GM12878 (cell line): ENCODE results near the gene SECISBP2. TPM values are rescaled to one million over a fixed set of nuclear protein-coding genes. Genes with fewer than 3 reads are reported as not detected.

Experiments
- ATAC-seq: fragments of 200-7000 bp; cut with Tn5 transposase; 3 replicates; pipeline ENCODE4 v1.9.1; 2020; ENCODE audit warnings: mild to moderate bottlenecking, moderate library complexity
- BruUV-seq: library from RNA; stranded (reverse); fragments of 400-500 nt; replicated peaks from 2 replicates; lab custom pipeline; 2021; lab: Mats Ljungman, UMichigan
- CTCF ChIA-PET: fragments of 300-600 bp; sonication (Branson Sonifier 250); formaldehyde crosslinking; extraction: SDS; loops from one replicate; lab custom pipeline; 2021; ENCODE audit warnings: inconsistent platforms; lab: Yijun Ruan, JAX
- POLR2A ChIA-PET: fragments of 350-600 bp; formaldehyde crosslinking; extraction: SDS; loops from one replicate; lab custom pipeline; 2021; ENCODE audit warnings: inconsistent platforms; lab: Charles Lee
- RAD21 ChIA-PET: fragments of 300-600 bp; sonication (Branson Sonifier 250); formaldehyde crosslinking; loops from one replicate; lab custom pipeline; 2023; ENCODE audit warnings: antibody characterized with exemption; ENCODE audit not compliant: unreplicated experiment; lab: Charles Lee
- SMC1A ChIA-PET: fragments of 300-600 bp; sonication (Branson Sonifier 250); formaldehyde crosslinking; loops from one replicate; lab custom pipeline; 2023; ENCODE audit not compliant: unreplicated experiment, uncharacterized antibody; lab: Charles Lee
- DNase-seq: peaks from one replicate; pipeline ENCODE4 v3.0.0-alpha.2; 2011; ENCODE audit warnings: low read depth, low spot score
- FAIRE-seq: peaks from 3 replicates; lab custom pipeline; 2011; peaks lifted over from hg19 to GRCh38; lab: Jason Lieb, UNC
- H2AFZ ChIP-seq: 2 replicates; pipeline ENCODE4 v1.6.0; 2011; ENCODE audit warnings: low read depth, low read length, control low read depth; ENCODE audit not compliant: control insufficient read depth
- H3K27ac ChIP-seq: 2 replicates; pipeline ENCODE4 v1.5.1; 2011; ENCODE audit warnings: control low read depth; ENCODE audit not compliant: control insufficient read depth, insufficient read depth
- H3K27me3 ChIP-seq, 2 experiments: replicated peaks in 1 of 2; 2 replicates each; pipeline versions ENCODE4 v1.6.0 to v1.6.1; 2011; ENCODE audit warnings: low read length in 1 of 2; ENCODE audit not compliant: control insufficient read depth in 2 of 2, insufficient read depth in 2 of 2
- H3K36me3 ChIP-seq, 2 experiments: 2 replicates each; pipeline ENCODE4 v1.5.1; 2011; ENCODE audit warnings: low read length in 1 of 2; ENCODE audit not compliant: control insufficient read depth in 2 of 2, insufficient read depth in 2 of 2
- H3K4me1 ChIP-seq: 2 replicates; pipeline ENCODE4 v1.6.1; 2011; ENCODE audit warnings: mild to moderate bottlenecking, low read length, moderate library complexity, mixed read lengths; ENCODE audit not compliant: control insufficient read depth, insufficient read depth
- H3K4me2 ChIP-seq: 2 replicates; pipeline ENCODE4 v1.6.0; 2011; ENCODE audit warnings: control low read depth; ENCODE audit not compliant: control insufficient read depth, insufficient read depth
- H3K4me3 ChIP-seq: fragments of 200-600 bp; sonication (generic); 2 replicates; pipeline ENCODE4 v1.5.1; 2016
- H3K79me2 ChIP-seq: 2 replicates; pipeline ENCODE4 v1.6.0; 2011; ENCODE audit warnings: low read length; ENCODE audit not compliant: control insufficient read depth, insufficient read depth
- H3K9ac ChIP-seq: 2 replicates; pipeline ENCODE4 v1.8.0; 2011; ENCODE audit warnings: low read length, control low read depth, mixed read lengths; ENCODE audit not compliant: control insufficient read depth, insufficient read depth
- H3K9me3 ChIP-seq: replicated peaks from 3 replicates; pipeline ENCODE4 v1.5.1; 2011; ENCODE audit warnings: mild to moderate bottlenecking, low read length; ENCODE audit not compliant: control insufficient read depth, insufficient read depth
- H4K20me1 ChIP-seq: 2 replicates; pipeline ENCODE4 v1.6.0; 2011; ENCODE audit not compliant: control insufficient read depth, insufficient read depth
- ATF7 ChIP-seq: fragments of 450-650 bp; IDR thresholded peaks from 2 replicates; pipeline ENCODE4 v1.6.1; 2016; ENCODE audit warnings: low read depth, mild to moderate bottlenecking
- BCL11A ChIP-seq: IDR thresholded peaks from 2 replicates; pipeline ENCODE4 v1.6.1; 2011; ENCODE audit warnings: low read depth, low read length
- CBFB ChIP-seq: IDR thresholded peaks from 2 replicates; pipeline ENCODE4 v1.6.1; 2016; ENCODE audit warnings: antibody characterized with exemption, low read depth
- EGR1 ChIP-seq, 2 experiments: IDR thresholded peaks; 1 replicate in 1 of 2; 2 replicates in 1 of 2; pipeline ENCODE4 v1.6.1; 2011 to 2012; ENCODE audit warnings: low read depth in 2 of 2, low read length in 2 of 2, borderline replicate concordance in 1 of 2, mild to moderate bottlenecking in 1 of 2, moderate library complexity in 1 of 2
- ETV6 ChIP-seq, 2 experiments: fragments of 450-650 bp in 1 of 2; IDR thresholded peaks in 1 of 2; conservative IDR thresholded peaks in 1 of 2; 2 replicates each; pipeline ENCODE4 v1.6.1; 2014; ENCODE audit warnings: antibody characterized with exemption in 1 of 2, borderline replicate concordance in 1 of 2, low read depth in 1 of 2, mild to moderate bottlenecking in 1 of 2, moderate library complexity in 1 of 2
- EZH2 ChIP-seq: IDR thresholded peaks from 2 replicates; pipeline ENCODE4 v1.6.1; 2012; ENCODE audit warnings: low read depth, mild to moderate bottlenecking, control low read depth, inconsistent platforms, low read length, borderline replicate concordance; ENCODE audit not compliant: control insufficient read depth
- FOS ChIP-seq: IDR thresholded peaks from 3 replicates; pipeline ENCODE4 v1.6.1; 2011; ENCODE audit warnings: borderline replicate concordance; ENCODE audit not compliant: insufficient read length; ENCODE audit errors: extremely low read depth
- HDGF ChIP-seq: fragments of 450-650 bp; IDR thresholded peaks from 2 replicates; pipeline ENCODE4 v1.6.1; 2016; ENCODE audit warnings: antibody characterized with exemption
- IRF4 ChIP-seq: IDR thresholded peaks from 2 replicates; pipeline ENCODE4 v1.6.1; 2011; ENCODE audit warnings: low read depth, low read length
- PAX5 ChIP-seq: IDR thresholded peaks from 2 replicates; pipeline ENCODE4 v1.6.1; 2011; ENCODE audit warnings: low read depth, low read length, borderline replicate concordance
- RCOR1 ChIP-seq: conservative IDR thresholded peaks from 2 replicates; pipeline ENCODE4 v1.6.1; 2012; ENCODE audit warnings: low read depth, low read length, improper control_type of control experiment
- SIX5 ChIP-seq: IDR thresholded peaks from 2 replicates; pipeline ENCODE4 v1.6.1; 2011; ENCODE audit warnings: mild to moderate bottlenecking, low read depth, low read length, moderate library complexity; ENCODE audit not compliant: severe bottlenecking
- SREBF2 ChIP-seq: IDR thresholded peaks from 2 replicates; pipeline ENCODE4 v1.6.1; 2012; ENCODE audit warnings: mild to moderate bottlenecking, low read length
- STAT1 ChIP-seq: fragments of 450-650 bp; conservative IDR thresholded peaks from 2 replicates; pipeline ENCODE4 v1.6.1; 2014; ENCODE audit warnings: antibody characterized with exemption, mild to moderate bottlenecking
- TARDBP ChIP-seq: IDR thresholded peaks from 2 replicates; pipeline ENCODE4 v1.6.1; 2016; ENCODE audit warnings: borderline replicate concordance
- TBL1XR1 ChIP-seq: IDR thresholded peaks from 2 replicates; pipeline ENCODE4 v1.6.1; 2012; ENCODE audit warnings: low read depth, low read length, improper control_type of control experiment
- TCF7 ChIP-seq: IDR thresholded peaks from 2 replicates; pipeline ENCODE4 v1.6.1; 2014; ENCODE audit warnings: antibody characterized with exemption, borderline replicate concordance
- WRNIP1 ChIP-seq: IDR thresholded peaks from 2 replicates; pipeline ENCODE4 v1.6.1; 2011; ENCODE audit warnings: low read depth, low read length, improper control_type of control experiment, borderline replicate concordance
- ZNF207 ChIP-seq: fragments of 450-650 bp; IDR thresholded peaks from 2 replicates; pipeline ENCODE4 v1.6.1; 2014; ENCODE audit warnings: antibody characterized with exemption, mild to moderate bottlenecking, borderline replicate concordance
- ZNF217 ChIP-seq: fragments of 450-650 bp; IDR thresholded peaks from 2 replicates; pipeline ENCODE4 v1.6.1; 2017; ENCODE audit warnings: antibody characterized with exemption, mild to moderate bottlenecking
- WGBS: methylation state at CpG from one replicate; pipeline ENCODE4 v1.1.6; 2016; ENCODE audit warnings: low lambda C conversion rate; ENCODE audit not compliant: insufficient replicate concordance, insufficient coverage; ENCODE audit errors: missing lambda C conversion rate; 5-methylcytosine and 5-hydroxymethylcytosine counted together
- in situ Hi-C: fragments of 300-500 bp; cut with MboI; formaldehyde crosslinking; loops from 9 replicates; pipeline ENCODE4 v1.14.3; 2018; ENCODE audit warnings: mixed read lengths
- intact Hi-C: fragments of 100-400 bp; cut with micrococcal nuclease; formaldehyde crosslinking; loops from one replicate; pipeline ENCODE4 v1.14.2; 2022; ENCODE audit not compliant: unreplicated experiment
- polyA plus RNA-seq, 11 experiments: library from polyadenylated mRNA; depleted of rRNA in 4 of 11; unstranded in 6 of 11; stranded (reverse) in 5 of 11; fragments of >200 nt; fragmentation: Nextera tagmentation in 4 of 11; fragmentation: Illumina TruSeq in 1 of 11; extraction: Ambion mirVana in 4 of 11; extraction: Trizol in 1 of 11; gene quantifications; 1 replicate in 1 of 11; 2 replicates in 10 of 11; pipeline versions ENCODE4 v1.2.1 to v1.2.3, GENCODE V29; 2011 to 2016; ENCODE audit warnings: inconsistent platforms in 2 of 11, missing spikeins in 2 of 11, low read depth in 1 of 11
- total RNA-seq, 4 experiments: library from RNA; depleted of rRNA in 3 of 4; stranded (reverse); fragments of >200 nt in 3 of 4; fragmentation: Illumina TruSeq in 1 of 4; extraction: Trizol in 1 of 4; gene quantifications; 2 replicates each; pipeline versions ENCODE4 v1.2.1 to v1.2.3, GENCODE V29; 2013 to 2021
- TF ChIP-seq, protein P1 (sequence below): fragments of 450-650 bp; IDR thresholded peaks from 2 replicates; pipeline ENCODE4 v1.6.1; 2017; ENCODE audit warnings: low read depth, mild to moderate bottlenecking, moderate library complexity

SECISBP2 gene
- total and polyA plus RNA-seq, 10 of the 15 experiments (the other 5 are each of a cell fraction or from before 2014, with no cell fraction given): 4.6 to 50.5 (median 31.9) TPM

DNA sequence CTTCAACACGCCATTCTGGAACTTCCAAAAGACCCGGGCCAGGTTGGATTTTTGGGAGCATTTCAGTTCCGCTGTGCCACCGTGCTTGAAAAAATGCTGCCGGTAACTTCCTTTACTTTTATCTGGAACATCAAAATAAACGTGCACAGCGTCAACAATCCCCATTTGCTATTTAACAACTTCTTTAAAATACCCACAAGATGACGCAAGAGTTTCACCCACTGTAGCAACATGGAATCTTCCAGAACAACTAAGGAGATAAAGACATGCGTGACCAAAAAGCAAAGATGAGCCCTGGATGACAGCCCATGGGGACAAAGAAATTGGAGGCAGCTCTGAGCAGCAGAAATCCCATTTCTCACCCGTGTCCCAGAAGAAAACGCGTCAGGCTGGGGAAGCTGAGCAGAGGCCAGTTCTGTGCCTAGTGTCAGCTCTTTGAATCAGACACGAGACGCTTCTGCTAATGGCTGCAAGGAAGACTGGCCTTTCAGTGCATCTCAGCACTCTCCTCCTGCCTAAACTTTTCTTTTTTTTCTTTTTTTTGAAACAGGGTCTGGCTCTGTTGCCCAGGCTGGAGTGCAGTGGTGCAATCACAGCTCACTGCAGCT is 61.3 kb downstream of the SECISBP2 start (continued):
- no peak for TF ChIP-seq EGR1 (IDR thresholded peaks at IDR 0.05; ENCODE audit: borderline replicate concordance in 1 of 2, low read depth in 2 of 2, low read length in 2 of 2)
- no peak for TF ChIP-seq STAT1
- no peak for TF ChIP-seq ZNF217
- TF ChIP-seq SREBF2: no peak
- no peak for TF ChIP-seq RCOR1
- TF ChIP-seq TBL1XR1: no peak
- no peak for TF ChIP-seq FOS
- TF ChIP-seq HDGF: no peak
- TF ChIP-seq ZNF207: no peak
- TF ChIP-seq CBFB: no peak

DNA sequence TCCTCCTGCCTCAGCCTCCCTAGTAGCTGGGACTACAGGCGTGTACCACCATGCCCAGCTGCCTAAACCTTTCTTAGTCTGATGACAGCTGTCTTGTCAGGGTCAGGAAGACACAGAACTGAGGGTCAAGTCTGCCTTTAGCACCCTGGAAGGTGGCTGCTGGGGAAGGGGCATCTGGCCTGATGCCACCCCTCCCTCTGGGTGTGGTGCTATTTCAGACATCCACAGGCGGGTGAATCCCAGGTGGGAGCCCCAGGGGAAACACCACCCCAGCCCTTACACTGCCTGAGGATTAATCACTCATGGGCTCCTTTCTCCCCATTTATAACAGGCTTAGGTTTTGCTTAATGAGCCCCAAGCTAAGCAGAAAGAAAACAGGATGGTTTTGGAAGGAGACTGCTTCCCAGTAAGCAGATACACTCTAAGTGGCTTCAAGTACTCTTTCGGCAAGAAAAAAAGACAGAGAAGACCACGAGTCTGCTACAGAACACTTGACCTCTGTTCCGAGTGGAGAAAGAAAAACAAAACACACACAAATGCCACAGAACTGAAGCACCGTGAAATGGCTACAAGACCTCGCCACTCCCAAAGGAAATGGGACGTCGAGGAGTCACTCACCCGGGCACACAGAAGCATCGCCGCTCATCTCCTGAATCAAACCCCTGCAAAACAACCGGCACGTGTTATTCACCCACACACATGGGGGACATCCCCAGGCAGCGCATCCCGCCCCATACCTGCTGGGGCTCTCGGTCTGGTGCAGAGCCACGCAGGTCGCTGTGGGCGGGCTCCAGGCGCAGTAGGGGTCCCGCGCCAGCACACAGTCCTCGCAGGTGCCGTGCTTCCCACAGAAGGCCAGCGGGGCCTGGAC is 62.4 kb downstream of the SECISBP2 start:
- H3K36me3 ChIP-seq: peaks cover 54% of the 10 kb centered on the region in 2 experiments
- 89% methylated on average over 26 of the region's 26 CpGs for WGBS
- no peak for TF ChIP-seq WRNIP1
- TF ChIP-seq ETV6 (conservative IDR thresholded peaks at IDR 0.05 in 1 of 2, IDR thresholded peaks at IDR 0.05 in 1 of 2; ENCODE audit: borderline replicate concordance in 1 of 2, low read depth in 1 of 2): no peak
- no peak for TF ChIP-seq BCL11A
- TF ChIP-seq, protein P1, sequence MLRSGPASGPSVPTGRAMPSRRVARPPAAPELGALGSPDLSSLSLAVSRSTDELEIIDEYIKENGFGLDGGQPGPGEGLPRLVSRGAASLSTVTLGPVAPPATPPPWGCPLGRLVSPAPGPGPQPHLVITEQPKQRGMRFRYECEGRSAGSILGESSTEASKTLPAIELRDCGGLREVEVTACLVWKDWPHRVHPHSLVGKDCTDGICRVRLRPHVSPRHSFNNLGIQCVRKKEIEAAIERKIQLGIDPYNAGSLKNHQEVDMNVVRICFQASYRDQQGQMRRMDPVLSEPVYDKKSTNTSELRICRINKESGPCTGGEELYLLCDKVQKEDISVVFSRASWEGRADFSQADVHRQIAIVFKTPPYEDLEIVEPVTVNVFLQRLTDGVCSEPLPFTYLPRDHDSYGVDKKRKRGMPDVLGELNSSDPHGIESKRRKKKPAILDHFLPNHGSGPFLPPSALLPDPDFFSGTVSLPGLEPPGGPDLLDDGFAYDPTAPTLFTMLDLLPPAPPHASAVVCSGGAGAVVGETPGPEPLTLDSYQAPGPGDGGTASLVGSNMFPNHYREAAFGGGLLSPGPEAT: no peak
- no peak for TF ChIP-seq TCF7
- no peak for TF ChIP-seq EZH2
- TF ChIP-seq SIX5: no peak
- TF ChIP-seq PAX5: no peak
- no peak for TF ChIP-seq ATF7
- TF ChIP-seq TBL1XR1: no peak
- TF ChIP-seq TARDBP: no peak
- TF ChIP-seq IRF4: no peak
- TF ChIP-seq, all 136 proteins: peak for 0

More for the DNA sequence above, 62.4 kb downstream of the SECISBP2 start:
- H3K4me2 ChIP-seq: no peak overlapping the region
- no peaks in the 10 kb centered on the region for H3K27me3 ChIP-seq
- H3K4me1 ChIP-seq: peaks cover 15% of the 10 kb centered on the region
- DNase-seq (no peak), FAIRE-seq (no peak), ATAC-seq (no peak)
- no peak overlapping the region for H3K27ac ChIP-seq
- no TSS peak for BruUV-seq
- H3K4me3 ChIP-seq: no peak overlapping the region
- no peaks in the 10 kb centered on the region for H3K9me3 ChIP-seq
- ChIA-PET CTCF (interaction anchor here (1.0 kb wide), 1 partner anchor 168 kb away, joined by 5 read pairs; no protein-coding TSS in a partner anchor), POLR2A (interaction anchor here (0.7 kb wide), 1 partner anchor 330 kb away, joined by 3 read pairs; no protein-coding TSS in a partner anchor), SMC1A (interaction anchor here (0.8 to 1.3 kb wide), 3 partner anchors 19 to 168 kb away, joined by 3 to 4 read pairs (median 3); no protein-coding TSS in a partner anchor), RAD21 (interaction anchor here (0.7 to 1.2 kb wide), 2 partner anchors 25 to 168 kb away, joined by 3 to 5 read pairs; no protein-coding TSS in a partner anchor)
- H4K20me1 ChIP-seq: no peaks in the 10 kb centered on the region
- H3K9ac ChIP-seq: no peak overlapping the region
- no peaks in the 10 kb centered on the region for H3K79me2 ChIP-seq
- intact Hi-C loops (no loop called here), in situ Hi-C loops (no loop called here)
- no peak overlapping the region for H2AFZ ChIP-seq
